SK-N-SH (cell line): ENCODE results near the gene FLT4. TPM values are rescaled to one million over a fixed set of nuclear protein-coding genes. Genes with fewer than 3 reads are reported as not detected.

Experiments
- CTCF ChIA-PET: fragments of 300-600, 350-600 bp; formaldehyde crosslinking; extraction: SDS; loops from one replicate; lab custom pipeline; 2021; lab: Yijun Ruan, JAX
- POLR2A ChIA-PET: fragments of 350-600 bp; sonication (Branson Sonifier 250); formaldehyde crosslinking; extraction: SDS; loops from one replicate; lab custom pipeline; 2020; ENCODE audit warnings: antibody characterized with exemption, inconsistent platforms; lab: Yijun Ruan, JAX
- DNase-seq: peaks from one replicate; pipeline ENCODE4 v3.0.0; 2012
- H2AFZ ChIP-seq: fragments of 200-600 bp; sonication (generic); 2 replicates; pipeline ENCODE4 v1.8.1; 2016; ENCODE audit warnings: antibody characterized with exemption, mild to moderate bottlenecking, low read depth
- H3F3A ChIP-seq: fragments of 200-600 bp; sonication (generic); replicated peaks from 2 replicates; pipeline ENCODE3; 2016; ENCODE audit warnings: antibody characterized with exemption, mild to moderate bottlenecking; ENCODE audit not compliant: insufficient read depth
- H3K27ac ChIP-seq, 2 experiments: fragments of 200-500 bp in 1 of 2; fragments of 200-600 bp in 1 of 2; sonication (Bioruptor generic) in 1 of 2; sonication (generic), shearing (Covaris generic) in 1 of 2; 2 replicates each; pipeline versions ENCODE4 v1.5.1 to v1.6.1; 2014 to 2016; ENCODE audit warnings: low read depth in 2 of 2, inconsistent platforms in 1 of 2, low read length in 1 of 2, mild to moderate bottlenecking in 1 of 2, mixed read lengths in 1 of 2
- H3K27me3 ChIP-seq: fragments of 200-600 bp; sonication (generic), shearing (Covaris generic); 2 replicates; pipeline ENCODE4 v1.6.1; 2016; ENCODE audit warnings: mixed run types; ENCODE audit not compliant: insufficient read depth
- H3K36me3 ChIP-seq, 2 experiments: fragments of 200-500 bp in 1 of 2; fragments of 200-600 bp in 1 of 2; sonication (Bioruptor generic) in 1 of 2; sonication (generic) in 1 of 2; replicated peaks in 1 of 2; 2 replicates each; pipeline versions ENCODE3 to v1.5.1; 2014 to 2016; ENCODE audit warnings: low read length in 1 of 2, mild to moderate bottlenecking in 1 of 2; ENCODE audit not compliant: insufficient read depth in 2 of 2, control insufficient read depth in 1 of 2
- H3K4me1 ChIP-seq, 2 experiments: fragments of 200-500 bp in 1 of 2; fragments of 200-600 bp in 1 of 2; sonication (Bioruptor generic) in 1 of 2; sonication (generic), shearing (Covaris generic) in 1 of 2; 2 replicates each; pipeline versions ENCODE4 v1.5.1 to v1.6.1; 2014 to 2016; ENCODE audit warnings: low read depth in 1 of 2, low read length in 1 of 2, mixed run types in 1 of 2; ENCODE audit not compliant: insufficient read depth in 2 of 2, control insufficient read depth in 1 of 2
- H3K4me2 ChIP-seq: fragments of 200-600 bp; sonication (generic), shearing (Covaris generic); 2 replicates; pipeline ENCODE4 v1.6.1; 2017; ENCODE audit warnings: mixed run types
- H3K4me3 ChIP-seq, 2 experiments: fragments of 200-500 bp in 1 of 2; fragments of 200-600 bp in 1 of 2; sonication (Bioruptor generic) in 1 of 2; sonication (generic), shearing (Covaris generic) in 1 of 2; 2 replicates each; pipeline versions ENCODE4 v1.5.1 to v1.8.1; 2014 to 2016; ENCODE audit warnings: low read depth in 2 of 2, inconsistent platforms in 1 of 2, low read length in 1 of 2, mild to moderate bottlenecking in 1 of 2, mixed read lengths in 1 of 2, moderate library complexity in 1 of 2
- H3K79me2 ChIP-seq: fragments of 200-600 bp; sonication (generic); 2 replicates; pipeline ENCODE4 v1.8.1; 2017; ENCODE audit warnings: mild to moderate bottlenecking; ENCODE audit not compliant: insufficient read depth
- H3K9ac ChIP-seq: fragments of 200-600 bp; sonication (generic); 2 replicates; pipeline ENCODE4 v1.6.1; 2017; ENCODE audit warnings: mixed run types
- H3K9me2 ChIP-seq: fragments of 200-600 bp; sonication (generic); 2 replicates; pipeline ENCODE4 v1.6.1; 2017; ENCODE audit warnings: mixed run types
- H3K9me3 ChIP-seq: fragments of 200-600 bp; sonication (generic); 2 replicates; pipeline ENCODE4 v1.6.1; 2017; ENCODE audit warnings: mixed run types, mild to moderate bottlenecking, moderate library complexity
- H4K20me1 ChIP-seq: fragments of 200-600 bp; sonication (generic); 2 replicates; pipeline ENCODE4 v1.6.1; 2017; ENCODE audit warnings: mild to moderate bottlenecking, mixed run types; ENCODE audit not compliant: insufficient read depth
- CHD2 ChIP-seq: fragments of 150-350 bp; IDR thresholded peaks from 2 replicates; pipeline ENCODE4 v1.6.1; 2018; ENCODE audit warnings: low read length; ENCODE audit not compliant: partially characterized antibody
- ELF1 ChIP-seq: IDR thresholded peaks from 2 replicates; pipeline ENCODE4 v1.4.0; 2012
- FOXM1 ChIP-seq: IDR thresholded peaks from 2 replicates; pipeline ENCODE4 v1.4.0; 2012; ENCODE audit warnings: low read depth, mild to moderate bottlenecking
- GABPA ChIP-seq: IDR thresholded peaks from 2 replicates; pipeline ENCODE4 v1.4.0; 2012; ENCODE audit warnings: low read depth, mild to moderate bottlenecking
- GATA2 ChIP-seq: sonication (generic); formaldehyde crosslinking; IDR thresholded peaks from 2 replicates; pipeline ENCODE4 v1.5.0; 2020; ENCODE audit warnings: mild to moderate bottlenecking, missing genetic modification reagents
- NRF1 ChIP-seq: IDR thresholded peaks from 2 replicates; pipeline ENCODE4 v1.6.1; 2012; ENCODE audit warnings: low read depth, mild to moderate bottlenecking, low read length
- POLR2AphosphoS5 ChIP-seq: IDR thresholded peaks from 2 replicates; pipeline ENCODE4 v1.6.1; 2012; ENCODE audit warnings: low read depth, low read length
- RCOR1 ChIP-seq: fragments of 150-350 bp; IDR thresholded peaks from 2 replicates; pipeline ENCODE4 v1.6.1; 2017; ENCODE audit warnings: antibody characterized with exemption, low read length
- RFX5 ChIP-seq: IDR thresholded peaks from 2 replicates; pipeline ENCODE4 v1.6.1; 2012; ENCODE audit warnings: mild to moderate bottlenecking, improper control_type of control experiment, low read length
- RXRA ChIP-seq: IDR thresholded peaks from 2 replicates; pipeline ENCODE4 v1.4.0; 2012; ENCODE audit warnings: low read depth, mild to moderate bottlenecking, borderline replicate concordance
- SMC3 ChIP-seq: IDR thresholded peaks from 2 replicates; pipeline ENCODE4 v1.6.1; 2012; ENCODE audit warnings: low read depth, low read length, improper control_type of control experiment
- ZBTB33 ChIP-seq: IDR thresholded peaks from 2 replicates; pipeline ENCODE4 v1.4.0; 2012; ENCODE audit warnings: low read depth, borderline replicate concordance
- WGBS: methylation state at CpG from one replicate; pipeline ENCODE4 v1.1.6; 2017; ENCODE audit warnings: low lambda C conversion rate; 5-methylcytosine and 5-hydroxymethylcytosine counted together
- polyA plus RNA-seq, 3 experiments: library from polyadenylated mRNA; depleted of rRNA; stranded (reverse); fragments of >200 nt; gene quantifications; 2 replicates each; pipeline ENCODE4 v1.2.3, GENCODE V29; 2012
- TF ChIP-seq, protein P1 (sequence below): IDR thresholded peaks from 2 replicates; pipeline ENCODE4 v1.6.1; 2012; ENCODE audit warnings: mild to moderate bottlenecking, low read depth, low read length, moderate library complexity
- TF ChIP-seq, protein P2 (sequence below): IDR thresholded peaks from 2 replicates; pipeline ENCODE4 v1.4.0; 2012; ENCODE audit warnings: low read depth
- TF ChIP-seq, protein P3 (sequence below): IDR thresholded peaks from 2 replicates; pipeline ENCODE4; 2012

Gene FLT4
- polyA plus RNA-seq, 1 of the 3 experiments (the other 2 are of a cell fraction): 0.05 TPM

GRCh38 chr5:180639287-180639686 is 10.1 kb downstream of the FLT4 start (continued):
- TF ChIP-seq, protein P1, sequence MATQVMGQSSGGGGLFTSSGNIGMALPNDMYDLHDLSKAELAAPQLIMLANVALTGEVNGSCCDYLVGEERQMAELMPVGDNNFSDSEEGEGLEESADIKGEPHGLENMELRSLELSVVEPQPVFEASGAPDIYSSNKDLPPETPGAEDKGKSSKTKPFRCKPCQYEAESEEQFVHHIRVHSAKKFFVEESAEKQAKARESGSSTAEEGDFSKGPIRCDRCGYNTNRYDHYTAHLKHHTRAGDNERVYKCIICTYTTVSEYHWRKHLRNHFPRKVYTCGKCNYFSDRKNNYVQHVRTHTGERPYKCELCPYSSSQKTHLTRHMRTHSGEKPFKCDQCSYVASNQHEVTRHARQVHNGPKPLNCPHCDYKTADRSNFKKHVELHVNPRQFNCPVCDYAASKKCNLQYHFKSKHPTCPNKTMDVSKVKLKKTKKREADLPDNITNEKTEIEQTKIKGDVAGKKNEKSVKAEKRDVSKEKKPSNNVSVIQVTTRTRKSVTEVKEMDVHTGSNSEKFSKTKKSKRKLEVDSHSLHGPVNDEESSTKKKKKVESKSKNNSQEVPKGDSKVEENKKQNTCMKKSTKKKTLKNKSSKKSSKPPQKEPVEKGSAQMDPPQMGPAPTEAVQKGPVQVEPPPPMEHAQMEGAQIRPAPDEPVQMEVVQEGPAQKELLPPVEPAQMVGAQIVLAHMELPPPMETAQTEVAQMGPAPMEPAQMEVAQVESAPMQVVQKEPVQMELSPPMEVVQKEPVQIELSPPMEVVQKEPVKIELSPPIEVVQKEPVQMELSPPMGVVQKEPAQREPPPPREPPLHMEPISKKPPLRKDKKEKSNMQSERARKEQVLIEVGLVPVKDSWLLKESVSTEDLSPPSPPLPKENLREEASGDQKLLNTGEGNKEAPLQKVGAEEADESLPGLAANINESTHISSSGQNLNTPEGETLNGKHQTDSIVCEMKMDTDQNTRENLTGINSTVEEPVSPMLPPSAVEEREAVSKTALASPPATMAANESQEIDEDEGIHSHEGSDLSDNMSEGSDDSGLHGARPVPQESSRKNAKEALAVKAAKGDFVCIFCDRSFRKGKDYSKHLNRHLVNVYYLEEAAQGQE: no peak
- no peak for TF ChIP-seq FOXM1
- TF ChIP-seq RCOR1: no peak

DNA sequence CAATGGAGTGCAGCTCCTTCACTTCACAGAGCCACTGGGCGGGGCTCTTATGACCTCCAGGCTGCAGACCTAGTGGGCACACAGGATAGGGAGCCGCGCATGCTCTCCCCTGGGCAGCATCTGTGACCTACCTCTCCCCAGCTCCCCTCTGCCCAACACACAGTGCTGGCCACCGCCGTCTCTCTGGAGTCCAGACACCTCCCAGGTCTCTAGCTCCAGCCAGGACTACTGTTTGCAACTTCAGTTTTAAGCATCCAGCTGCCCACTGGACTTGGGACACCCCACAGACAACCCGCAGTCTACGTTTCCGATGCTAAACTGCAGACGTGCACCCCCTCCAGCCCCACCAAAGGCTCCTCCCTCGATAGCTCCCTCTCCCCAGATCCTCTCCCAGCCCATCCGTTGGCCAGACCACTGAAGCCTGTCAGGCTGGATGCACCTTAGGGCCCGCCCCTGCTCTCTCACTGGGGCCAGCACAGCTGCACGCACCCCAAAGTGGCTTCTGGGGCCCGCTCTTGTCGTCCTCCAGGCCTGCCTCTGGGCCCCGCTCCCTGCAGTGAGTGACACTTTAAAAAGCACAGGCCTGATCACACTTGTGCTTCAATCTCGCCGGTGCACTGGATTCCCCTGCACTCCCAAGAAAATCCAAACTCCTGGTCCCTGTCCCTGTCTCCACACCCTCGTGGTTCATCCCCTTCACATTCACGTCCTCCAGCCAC is 11.3 kb downstream of the FLT4 start:
- Histone ChIP-seq H3K27ac (no peak overlapping the region), H3K9me2 (no peaks in the 10 kb centered on the region), H2AFZ (no peak overlapping the region), H3K9me3 (no peaks in the 10 kb centered on the region), H4K20me1 (no peaks in the 10 kb centered on the region), H3F3A (no peaks in the 10 kb centered on the region), H3K9ac (no peak overlapping the region), H3K36me3 (no peaks in the 10 kb centered on the region), H3K4me3 (no peak overlapping the region), H3K79me2 (no peaks in the 10 kb centered on the region), H3K4me1 (no peaks in the 10 kb centered on the region), H3K27me3 (peaks cover 8% of the 10 kb centered on the region; the same call in 1 of the 2 replicates), H3K4me2 (no peak overlapping the region)
- TF ChIP-seq, protein P2, sequence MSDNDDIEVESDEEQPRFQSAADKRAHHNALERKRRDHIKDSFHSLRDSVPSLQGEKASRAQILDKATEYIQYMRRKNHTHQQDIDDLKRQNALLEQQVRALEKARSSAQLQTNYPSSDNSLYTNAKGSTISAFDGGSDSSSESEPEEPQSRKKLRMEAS: no peak
- TF ChIP-seq RFX5 (no peak), POLR2AphosphoS5 (no peak), NRF1 (no peak), CHD2 (no peak), SMC3 (no peak), GABPA (no peak), ELF1 (no peak), RXRA (no peak), ZBTB33 (no peak), GATA2 (CRISPR knock-in tag) (no peak)
- TF ChIP-seq, protein P3, sequence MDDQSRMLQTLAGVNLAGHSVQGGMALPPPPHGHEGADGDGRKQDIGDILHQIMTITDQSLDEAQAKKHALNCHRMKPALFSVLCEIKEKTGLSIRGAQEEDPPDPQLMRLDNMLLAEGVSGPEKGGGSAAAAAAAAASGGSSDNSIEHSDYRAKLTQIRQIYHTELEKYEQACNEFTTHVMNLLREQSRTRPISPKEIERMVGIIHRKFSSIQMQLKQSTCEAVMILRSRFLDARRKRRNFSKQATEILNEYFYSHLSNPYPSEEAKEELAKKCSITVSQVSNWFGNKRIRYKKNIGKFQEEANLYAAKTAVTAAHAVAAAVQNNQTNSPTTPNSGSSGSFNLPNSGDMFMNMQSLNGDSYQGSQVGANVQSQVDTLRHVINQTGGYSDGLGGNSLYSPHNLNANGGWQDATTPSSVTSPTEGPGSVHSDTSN: no peak
- ChIA-PET CTCF (interaction anchor here (0.6 to 1.9 kb wide), 3 partner anchors 10 to 32 kb away, joined by 3 to 7 read pairs (median 6); no protein-coding TSS in a partner anchor), POLR2A (interaction anchor here (0.6 kb wide), 1 partner anchor 135 kb away, joined by 4 read pairs; no protein-coding TSS in a partner anchor)
- DNase-seq: no peak
- WGBS: 37% methylated on average over 16 of the region's 20 CpGs
